GM21717 (cell line): ENCODE results near the gene OSTN.
"Not testable (repeated sequence)": the region's sequence is repeated elsewhere in the genome, so short reads cannot be mapped to it uniquely, and the experiment has no call there.

ENCODE experiments used
- ATAC-seq: cut with Tn5 transposase; IDR thresholded peaks from one replicate; pipeline ENCODE4 v1.9.1; 2021; ENCODE audit warnings: mild to moderate bottlenecking, moderate library complexity; ENCODE audit not compliant: unreplicated experiment

Gene OSTN

GRCh38 chr3:191262650-191263049 lies 63.6 kb downstream of the OSTN start:
- peak; percentile 40 for ATAC-seq

DNA sequence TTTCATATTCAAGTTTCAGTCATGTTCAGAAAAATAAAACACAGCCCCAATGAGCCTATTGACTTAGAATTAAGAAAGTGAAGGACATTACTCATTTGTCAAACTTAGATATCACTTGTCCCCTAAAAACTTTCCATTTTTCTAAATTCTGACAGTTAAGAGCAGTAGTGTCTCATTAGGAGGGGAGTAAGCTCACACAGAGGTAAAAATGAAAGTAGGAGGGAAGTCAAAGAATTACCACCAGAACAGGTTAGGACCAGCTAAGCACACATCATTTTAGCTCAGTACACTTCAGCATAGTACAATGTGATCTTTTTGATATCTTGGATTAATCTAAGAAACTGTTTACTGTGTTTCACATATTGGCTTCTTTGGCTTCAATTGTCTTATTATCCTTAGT lies 64.3 kb downstream of the OSTN start:
- peak; percentile 92 for ATAC-seq

DNA sequence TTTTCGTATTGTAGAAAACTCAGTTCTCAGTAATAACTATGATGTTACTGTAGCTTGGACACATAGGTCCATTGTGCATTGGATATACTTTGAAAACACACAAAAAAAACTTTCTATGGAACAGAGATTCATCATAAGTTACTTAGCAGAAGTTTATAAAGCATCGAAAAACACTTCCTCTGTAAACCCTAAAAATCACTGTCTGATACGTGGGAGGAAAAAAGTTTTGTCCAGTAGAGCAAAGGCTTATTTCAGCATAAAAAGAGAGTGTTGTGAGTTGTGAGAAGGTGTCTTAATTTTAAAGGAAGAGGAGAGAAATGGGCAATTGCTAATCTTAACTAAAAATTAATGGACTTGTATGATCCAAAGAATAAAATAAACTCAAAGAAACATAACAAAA lies 64.8 kb downstream of the OSTN start:
- no peak for ATAC-seq

GRCh38 chr3:191268737-191269136 lies 69.7 kb downstream of the OSTN start:
- ATAC-seq = no peak

DNA sequence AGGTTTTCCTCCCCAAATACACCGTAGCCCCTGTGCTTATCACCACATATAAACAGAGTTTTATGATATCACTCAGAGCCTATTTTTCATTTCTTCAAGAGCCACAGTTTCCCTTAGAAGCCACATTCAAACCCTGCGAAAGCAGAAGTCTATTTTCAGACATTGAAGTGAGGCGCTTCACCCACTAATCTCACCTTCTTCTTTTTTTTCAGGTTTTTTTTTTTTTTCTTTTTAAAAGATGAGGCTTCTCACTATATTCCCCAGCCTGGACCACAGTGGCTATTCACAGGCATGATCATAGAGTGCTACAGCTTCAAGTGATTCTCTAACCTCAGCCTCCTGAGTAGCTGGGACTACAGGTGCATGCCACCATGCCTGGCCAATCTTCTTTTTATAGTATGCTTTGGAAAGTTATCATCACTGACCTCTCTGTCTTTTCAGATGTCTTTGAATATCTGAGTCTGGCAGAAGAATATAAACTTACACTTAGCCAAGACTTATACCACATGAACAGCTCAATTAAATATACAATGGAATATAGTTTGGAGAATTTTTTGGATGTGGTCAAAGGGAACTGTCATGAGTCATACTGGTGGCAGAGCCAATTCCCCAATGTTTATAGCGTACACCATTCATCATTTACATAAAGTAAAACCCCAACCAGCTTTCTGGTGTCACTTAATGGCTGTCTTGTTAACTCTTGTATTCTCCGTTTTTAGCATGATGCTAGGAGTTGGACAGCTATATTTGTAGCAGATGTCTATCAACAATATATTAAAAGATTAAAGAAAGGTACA lies 70.4 kb downstream of the OSTN start:
- peak; percentile 79 for ATAC-seq

DNA sequence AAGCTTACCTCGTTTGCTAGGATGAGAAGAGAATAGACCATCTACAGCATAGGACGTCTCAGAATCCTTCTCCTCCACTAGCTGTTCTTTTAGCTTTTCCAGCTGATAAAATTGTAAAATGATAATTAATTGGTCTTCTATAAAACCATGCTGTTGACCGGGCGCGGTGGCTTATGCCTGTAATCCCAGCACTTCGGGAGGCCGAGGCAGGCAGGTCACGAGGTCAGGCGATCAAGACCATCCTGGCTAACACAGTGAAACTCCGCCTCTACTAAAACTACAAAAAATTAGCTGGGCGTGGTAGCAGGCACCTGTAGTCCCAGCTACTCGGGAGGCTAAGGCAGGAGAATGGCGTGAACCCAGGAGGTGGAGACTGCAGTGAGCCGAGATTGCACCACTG lies 76.2 kb downstream of the OSTN start:
- not testable (repeated sequence) for ATAC-seq

DNA sequence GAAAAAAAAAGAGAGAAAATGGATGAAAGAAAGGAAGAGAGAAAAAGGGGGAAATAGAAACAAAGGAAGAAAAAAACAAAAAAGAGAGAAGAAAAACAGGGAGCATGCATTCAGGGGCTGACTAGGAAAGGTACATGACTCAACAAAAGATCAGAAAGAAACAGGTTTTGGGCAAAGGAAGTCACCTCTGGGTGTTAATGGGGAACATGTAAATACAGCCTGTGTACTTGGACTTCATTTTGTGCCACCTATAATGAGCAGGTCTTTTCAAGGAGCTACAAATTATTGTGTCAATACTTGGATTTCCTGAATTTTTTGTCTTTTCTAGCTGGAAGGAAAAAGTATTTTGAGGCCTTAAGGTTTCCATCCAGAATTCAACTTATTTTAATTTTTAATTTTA lies 76.7 kb downstream of the OSTN start:
- ATAC-seq = no peak

- no peak for ATAC-seq
Measured at GRCh38 chr3:191280111-191280510, 81.1 kb downstream of the OSTN start.

DNA sequence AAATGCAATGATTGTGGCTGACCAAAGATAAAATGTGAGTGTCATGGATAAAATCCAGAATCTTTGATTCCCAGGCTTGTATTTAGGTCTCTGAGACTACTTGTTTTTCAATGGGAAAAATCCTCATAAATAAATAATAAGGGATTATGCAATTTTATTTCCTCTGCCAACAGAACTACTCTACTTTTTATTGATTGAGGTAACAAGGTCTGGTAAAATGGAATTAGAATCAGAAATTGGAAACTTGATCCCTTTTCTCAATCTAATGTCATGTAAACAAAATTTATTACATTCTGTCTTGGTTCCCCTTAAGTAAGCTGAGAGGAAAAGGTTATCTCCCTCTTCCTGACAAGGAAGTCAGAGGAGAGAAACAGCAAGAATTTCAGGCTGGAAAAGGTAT lies 81.8 kb downstream of the OSTN start:
- no peak for ATAC-seq

- no peak for ATAC-seq
Measured at GRCh38 chr3:191282251-191283185, 83.5 kb downstream of the OSTN start.

GRCh38 chr3:191283400-191283799 lies 84.4 kb downstream of the OSTN start:
- no peak for ATAC-seq

DNA sequence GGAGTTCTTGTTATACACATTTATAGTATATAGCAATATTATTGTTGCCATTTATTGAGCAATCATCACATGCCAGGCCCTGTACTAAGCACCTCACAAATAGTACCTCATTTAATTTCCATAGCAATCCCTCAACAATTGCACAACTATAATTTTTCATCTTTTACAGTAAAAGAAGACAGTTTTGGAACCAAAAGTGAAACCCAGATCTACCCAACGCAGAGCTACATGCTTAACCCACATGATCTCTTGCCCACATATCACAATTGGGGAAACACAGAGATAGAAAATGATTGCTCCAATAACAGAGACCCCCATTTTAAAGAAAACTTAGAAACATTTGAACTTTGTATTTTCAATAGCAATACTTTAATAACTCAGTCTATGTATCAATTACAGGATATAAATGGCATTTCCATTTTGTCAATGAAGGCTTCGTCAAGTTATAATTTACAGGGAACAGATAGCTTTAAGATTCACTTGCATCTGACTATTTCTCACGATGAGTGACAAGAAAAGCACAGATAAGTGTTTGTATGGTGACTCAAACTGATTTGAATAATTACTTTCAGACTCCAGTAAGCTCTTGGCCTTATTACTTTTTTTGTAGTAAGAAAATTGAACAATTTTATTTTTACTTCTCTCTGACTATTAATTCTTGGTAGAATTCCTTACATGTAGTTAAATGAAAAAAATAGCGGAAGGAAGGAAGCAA lies 91.4 kb downstream of the OSTN start:
- peak; percentile 80 for ATAC-seq

DNA sequence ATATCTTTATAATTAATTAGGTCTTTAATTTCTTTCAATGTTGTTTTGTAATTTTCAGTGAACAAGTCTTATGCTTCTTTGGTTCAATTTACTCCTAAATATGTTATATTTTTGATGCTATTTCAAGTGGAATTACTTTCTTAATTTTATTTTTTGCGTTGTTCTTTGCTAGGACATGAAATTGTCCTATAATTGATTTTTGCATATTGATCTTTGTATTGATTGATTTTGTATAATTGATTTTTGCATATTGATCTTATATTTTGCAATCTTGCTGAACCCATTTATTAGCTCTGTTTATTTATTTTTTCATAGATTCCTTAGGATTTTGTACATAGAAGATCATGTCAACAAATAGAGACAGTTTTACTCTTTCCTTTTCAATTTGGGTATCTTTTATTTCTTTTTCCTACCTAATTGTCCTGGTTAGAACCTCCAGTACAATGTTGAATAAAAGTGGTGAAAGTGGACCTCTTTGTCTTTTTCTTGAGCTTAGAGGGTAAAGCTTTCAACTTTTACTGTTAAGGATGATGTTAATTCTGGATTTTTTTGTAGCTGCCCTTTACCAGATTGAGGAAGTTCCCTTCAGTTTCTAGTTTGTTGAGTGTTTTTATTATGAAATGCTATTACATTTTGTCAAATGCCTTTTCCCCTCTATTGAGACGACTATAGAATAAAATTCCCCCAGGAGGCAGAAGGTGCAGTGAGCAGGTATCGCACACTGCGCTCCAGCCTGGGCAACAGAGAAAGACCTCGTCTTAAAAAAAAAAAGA lies 93.4 kb downstream of the OSTN start:
- ATAC-seq = no peak

GRCh38 chr3:191294291-191294690 lies 95.2 kb downstream of the OSTN start:
- ATAC-seq = no peak

DNA sequence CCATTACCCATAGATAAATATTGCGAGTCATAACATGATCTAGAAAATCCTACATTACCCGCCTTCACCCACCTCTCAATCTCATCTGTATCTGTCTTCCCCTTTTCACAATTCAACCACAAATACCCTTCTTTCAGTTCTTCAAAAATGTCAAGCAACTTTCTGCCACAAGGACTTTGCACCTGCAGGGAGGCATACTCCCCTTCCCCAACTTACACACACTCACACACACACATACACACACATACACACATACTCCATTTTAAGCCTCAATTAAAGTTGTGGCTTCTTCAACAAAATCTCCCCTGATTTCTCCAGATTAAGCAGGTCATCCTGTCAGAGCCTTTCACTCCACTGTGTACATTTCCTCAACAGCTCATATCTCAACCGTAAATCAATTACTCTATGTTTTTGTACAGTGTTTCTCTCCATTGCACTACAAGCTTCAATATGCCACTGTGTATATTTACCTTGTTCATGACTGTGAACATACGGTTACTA lies 97.0 kb downstream of the OSTN start:
- ATAC-seq = peak; percentile 87

DNA sequence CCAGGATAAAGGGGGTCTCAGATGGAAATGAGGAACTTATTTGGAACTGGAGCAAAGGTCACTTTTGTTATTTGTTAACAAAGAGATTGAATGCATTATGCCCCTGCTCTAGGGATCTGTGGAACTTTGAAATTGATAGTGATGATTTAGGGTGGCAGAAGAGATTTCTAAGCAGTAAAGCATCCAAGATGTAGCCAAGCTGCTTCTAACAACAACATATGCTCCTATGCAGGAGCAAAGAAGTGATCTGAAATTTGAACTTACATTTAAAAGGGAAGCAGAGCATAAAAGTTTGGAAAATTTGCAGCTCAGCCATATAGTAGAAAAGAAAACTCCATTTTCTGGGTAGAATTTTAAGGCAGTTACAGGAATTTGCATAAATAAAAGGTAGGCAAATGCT lies 99.8 kb downstream of the OSTN start:
- no peak for ATAC-seq

GRCh38 chr3:191300422-191300821 lies 101.4 kb downstream of the OSTN start:
- peak; percentile 43 for ATAC-seq

DNA sequence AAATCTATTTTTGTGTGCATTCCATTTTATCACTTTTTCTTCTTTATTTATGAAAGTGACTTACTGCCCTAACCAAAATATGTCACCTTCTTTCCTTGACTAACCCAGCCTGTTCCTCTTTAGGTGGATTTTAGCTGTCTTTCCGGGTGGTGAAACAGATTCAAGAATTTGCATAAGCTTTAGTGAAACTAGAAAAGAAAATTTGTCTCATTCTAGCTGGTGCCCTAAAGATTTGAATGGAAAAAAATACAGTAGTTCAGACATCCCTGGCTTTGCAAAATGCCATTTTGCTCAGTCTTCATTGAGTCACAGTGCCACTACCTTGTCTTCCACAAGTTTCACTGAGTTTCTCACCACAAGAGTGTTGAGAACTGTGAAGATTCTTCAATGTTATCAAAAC lies 102.0 kb downstream of the OSTN start:
- ATAC-seq = peak; percentile 77

- no peak for ATAC-seq
Measured at GRCh38 chr3:191301782-191302411, 102.9 kb downstream of the OSTN start.

GRCh38 chr3:191302451-191302850 lies 103.4 kb downstream of the OSTN start:
- no peak for ATAC-seq
